ENCODE results near the gene RBM6.
"Not testable (repeated sequence)": the region's sequence is repeated elsewhere in the genome, so short reads cannot be mapped to it uniquely, and the experiment has no call there.

DNA sequence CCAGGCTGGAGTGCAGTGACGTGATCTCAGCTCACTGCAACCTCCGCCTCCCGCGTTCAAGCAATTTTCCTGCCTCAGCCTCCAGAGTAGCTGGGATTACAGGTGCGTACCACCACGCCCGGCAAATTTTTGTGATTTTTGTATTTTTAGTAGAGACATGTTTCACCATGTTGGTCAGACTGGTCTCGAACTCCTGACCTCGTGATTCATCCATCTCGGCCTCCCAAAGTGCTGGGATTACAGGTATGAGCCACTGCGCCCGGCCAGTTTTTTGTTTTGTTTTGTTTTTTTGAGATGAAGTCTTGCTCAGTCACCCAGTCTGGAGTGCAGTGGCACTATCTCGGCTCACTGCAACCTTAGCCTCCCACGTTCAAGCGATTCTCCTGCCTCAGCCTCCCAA is 7.7 kb upstream of the RBM6 start:
- TF ChIP-seq, protein P1, sequence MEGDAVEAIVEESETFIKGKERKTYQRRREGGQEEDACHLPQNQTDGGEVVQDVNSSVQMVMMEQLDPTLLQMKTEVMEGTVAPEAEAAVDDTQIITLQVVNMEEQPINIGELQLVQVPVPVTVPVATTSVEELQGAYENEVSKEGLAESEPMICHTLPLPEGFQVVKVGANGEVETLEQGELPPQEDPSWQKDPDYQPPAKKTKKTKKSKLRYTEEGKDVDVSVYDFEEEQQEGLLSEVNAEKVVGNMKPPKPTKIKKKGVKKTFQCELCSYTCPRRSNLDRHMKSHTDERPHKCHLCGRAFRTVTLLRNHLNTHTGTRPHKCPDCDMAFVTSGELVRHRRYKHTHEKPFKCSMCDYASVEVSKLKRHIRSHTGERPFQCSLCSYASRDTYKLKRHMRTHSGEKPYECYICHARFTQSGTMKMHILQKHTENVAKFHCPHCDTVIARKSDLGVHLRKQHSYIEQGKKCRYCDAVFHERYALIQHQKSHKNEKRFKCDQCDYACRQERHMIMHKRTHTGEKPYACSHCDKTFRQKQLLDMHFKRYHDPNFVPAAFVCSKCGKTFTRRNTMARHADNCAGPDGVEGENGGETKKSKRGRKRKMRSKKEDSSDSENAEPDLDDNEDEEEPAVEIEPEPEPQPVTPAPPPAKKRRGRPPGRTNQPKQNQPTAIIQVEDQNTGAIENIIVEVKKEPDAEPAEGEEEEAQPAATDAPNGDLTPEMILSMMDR (IDR thresholded peaks at IDR 0.05; ENCODE audit: low read length): not testable (repeated sequence)
- TF ChIP-seq EZH2 (IDR thresholded peaks at IDR 0.05; ENCODE audit: borderline replicate concordance, low read length): not testable (repeated sequence)

All from OCI-LY1 (cell line).